OCI-LY7 (cell line): ENCODE data around the gene TKFC.
A peak's percentile ranks its signal among the peaks of the same experiment; 100 is the strongest.

ENCODE experiments used
- CTCF ChIP-seq: fragments of 200-600 bp; sonication (generic); conservative IDR thresholded peaks from 2 replicates; pipeline ENCODE4 v1.5.1; 2014; ENCODE audit warnings: mild to moderate bottlenecking, antibody characterized with exemption, low read length, moderate library complexity, mixed read lengths
- EZH2phosphoT487 ChIP-seq: fragments of 200-600 bp; sonication (generic); IDR thresholded peaks from 2 replicates; pipeline ENCODE4 v1.6.1; 2018; ENCODE audit warnings: low read depth, borderline replicate concordance, mild to moderate bottlenecking, mixed run types, antibody characterized with exemption, low read length, moderate library complexity, mixed read lengths

GRCh38 chr11:61294717-61295595 is 38.1 kb upstream of the TKFC start, which contains the start of gene VWCE:
- peak; percentile 62 for TF ChIP-seq CTCF
- TF ChIP-seq EZH2phosphoT487, result no peak
